ENCODE data around the gene PAX5. TPM values are rescaled to one million over a fixed set of nuclear protein-coding genes. Genes with fewer than 3 reads are reported as not detected.

Gene PAX5
- total RNA-seq, 1 donor from 2014 or later = 0.32 TPM

DNA sequence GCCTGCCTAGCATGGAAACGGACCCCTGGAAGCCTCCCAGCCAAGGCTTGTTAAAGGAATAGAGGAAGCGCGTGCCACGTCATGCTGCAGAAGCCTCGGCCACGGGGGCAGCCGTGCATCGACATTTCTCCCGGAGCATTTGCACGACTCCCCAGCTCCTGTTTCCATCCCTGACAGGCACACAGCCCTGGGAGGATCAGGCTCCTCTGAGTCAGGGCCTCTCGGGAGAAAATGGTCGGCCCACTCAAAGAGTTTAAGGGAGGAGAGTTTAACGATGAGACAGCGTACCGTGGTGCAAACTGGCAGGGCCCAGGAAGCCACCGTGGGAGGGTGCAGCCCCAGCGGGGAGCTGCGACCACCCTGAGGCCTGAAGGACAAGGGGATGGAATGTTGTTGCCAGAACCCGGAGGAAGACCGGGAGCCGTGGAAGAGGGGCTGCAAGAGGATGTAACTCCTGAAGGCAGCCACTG, 213.6 kb downstream of the PAX5 start:
- intact Hi-C loops (cut with micrococcal nuclease) = no loop called here

GRCh38 chr9:36818965-36819870, 214.8 kb downstream of the PAX5 start:
- intact Hi-C loops (cut with micrococcal nuclease) = no loop called here

- intact Hi-C loops (cut with micrococcal nuclease) = no loop called here
Observed at GRCh38 chr9:36818242-36818938, 215.7 kb downstream of the PAX5 start.

- intact Hi-C loops (cut with micrococcal nuclease) = no loop called here
Observed at GRCh38 chr9:36817160-36817834, 216.8 kb downstream of the PAX5 start.

- intact Hi-C loops (cut with micrococcal nuclease) = no loop called here
Observed at GRCh38 chr9:36816371-36816770, 217.7 kb downstream of the PAX5 start.

- intact Hi-C loops (cut with micrococcal nuclease) = no loop called here
Observed at GRCh38 chr9:36815566-36816348, 218.3 kb downstream of the PAX5 start.

- intact Hi-C loops (cut with micrococcal nuclease) = no loop called here
Observed at GRCh38 chr9:36815023-36815422, 219.0 kb downstream of the PAX5 start.

- intact Hi-C loops (cut with micrococcal nuclease) = no loop called here
Observed at GRCh38 chr9:36813154-36813553, 220.9 kb downstream of the PAX5 start.

GRCh38 chr9:36812556-36812955, 221.5 kb downstream of the PAX5 start:
- intact Hi-C loops (cut with micrococcal nuclease) = no loop called here

DNA sequence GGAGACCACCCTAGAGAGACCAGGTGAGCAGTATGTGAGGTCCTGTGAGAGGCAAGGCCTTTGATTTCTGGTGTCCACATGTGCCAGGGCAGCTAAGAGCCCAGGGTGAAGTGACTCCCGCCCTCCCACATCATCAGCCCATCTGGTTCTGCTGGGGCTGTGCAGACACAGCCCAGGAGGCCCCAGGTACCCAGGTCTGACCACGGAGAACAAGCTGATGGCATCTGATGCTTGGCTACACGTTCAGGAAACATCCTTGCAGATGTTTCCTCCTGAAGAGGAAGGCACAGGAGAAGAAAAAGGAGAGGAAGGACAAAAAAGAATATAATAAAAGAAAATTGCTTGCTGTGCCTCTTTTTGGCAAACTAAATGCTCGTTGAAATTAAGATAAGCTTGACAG, 225.8 kb downstream of the PAX5 start:
- intact Hi-C loops (cut with micrococcal nuclease) = no loop called here

DNA sequence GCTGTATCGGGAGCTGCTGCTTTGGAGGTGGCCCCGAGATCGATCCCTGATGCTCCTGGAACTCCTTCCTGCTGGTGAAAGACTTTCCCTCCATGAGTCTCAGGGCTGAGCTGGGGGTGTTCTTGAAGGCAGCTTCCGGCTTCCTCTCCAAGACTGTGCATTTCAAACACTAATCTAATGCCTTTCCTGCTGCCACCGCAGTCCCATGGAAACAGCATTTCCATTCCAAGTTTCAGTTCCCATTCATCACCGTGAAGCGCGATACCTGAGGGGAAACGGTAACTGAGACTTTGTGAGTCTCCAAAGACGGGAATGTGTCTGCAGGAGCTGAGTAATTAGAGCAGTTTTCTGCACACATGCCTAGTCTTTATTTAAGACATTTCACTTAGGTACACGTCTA, 230.1 kb downstream of the PAX5 start:
- intact Hi-C loops (cut with micrococcal nuclease) = no loop called here

- intact Hi-C loops (cut with micrococcal nuclease) = no loop called here
Observed at GRCh38 chr9:36802201-36802920, 231.7 kb downstream of the PAX5 start.

- intact Hi-C loops (cut with micrococcal nuclease) = no loop called here
Observed at GRCh38 chr9:36800455-36800854, 233.6 kb downstream of the PAX5 start.

GRCh38 chr9:36798350-36799065, 235.6 kb downstream of the PAX5 start:
- intact Hi-C loops (cut with micrococcal nuclease) = no loop called here

GRCh38 chr9:36797471-36798220, 236.4 kb downstream of the PAX5 start:
- intact Hi-C loops (cut with micrococcal nuclease) = no loop called here

- intact Hi-C loops (cut with micrococcal nuclease) = no loop called here
Observed at GRCh38 chr9:36796671-36797419, 237.2 kb downstream of the PAX5 start.

- intact Hi-C loops (cut with micrococcal nuclease) = no loop called here
Observed at GRCh38 chr9:36794461-36794860, 239.6 kb downstream of the PAX5 start.

DNA sequence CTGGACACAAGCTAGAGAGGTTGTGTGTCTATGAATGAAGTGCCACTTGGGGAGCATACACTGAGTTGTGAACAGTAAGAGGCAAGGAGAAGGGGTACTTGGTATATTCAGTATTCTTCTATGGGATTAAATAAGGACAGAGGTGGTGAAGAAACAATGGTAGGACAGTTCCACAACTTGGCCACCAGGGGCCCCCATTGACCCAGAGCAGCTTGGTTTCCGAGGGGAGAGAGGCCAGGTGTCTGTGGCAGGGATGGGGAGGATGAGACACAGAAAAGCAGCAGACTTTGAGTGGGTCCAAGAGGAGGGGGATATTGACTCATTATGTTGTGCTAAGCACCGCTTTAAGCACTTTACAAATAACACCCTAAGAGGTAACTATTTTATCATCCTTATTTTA, 240.8 kb downstream of the PAX5 start:
- intact Hi-C loops (cut with micrococcal nuclease) = loop anchor here (2.0 kb wide), 1 partner anchor 20 kb away; no protein-coding TSS in a partner anchor

Measured in T-helper 1 cell treated with Interleukin-12 subunit alpha and Interleukin-12 subunit beta and Interleukin-4 antibody, amounts not matched to agents 30 ng/mL and 1 ng/mL, for 36 hours (primary cell).